Measurements from ENCODE around the gene MAP7. TPM values are rescaled to one million over a fixed set of nuclear protein-coding genes. Genes with fewer than 3 reads are reported as not detected.

The MAP7 gene
- total and polyA plus RNA-seq, 5 donors: 0.79 to 2.5 (median 1.6) TPM

DNA sequence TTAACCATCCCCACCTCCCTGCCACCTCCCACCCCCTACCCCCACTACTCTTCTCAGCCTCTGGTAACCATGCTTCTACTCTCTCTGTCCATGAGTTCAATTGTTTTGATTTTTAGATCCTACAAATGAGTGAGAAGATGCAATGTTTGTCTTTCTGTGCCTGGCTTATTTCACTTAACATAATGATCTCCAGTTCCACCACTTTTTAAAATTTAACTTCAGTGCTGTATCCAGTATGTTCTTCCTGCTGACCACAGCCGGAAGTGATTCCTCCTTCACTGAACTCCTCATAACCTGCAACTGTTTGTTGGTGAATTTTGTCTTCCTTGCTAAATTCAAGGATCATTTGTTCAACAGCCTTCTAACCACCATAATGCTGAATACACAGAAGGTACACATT, 3.9 kb downstream of the MAP7 start:
- DNase-seq: no peak
- 83% methylated on average over 1 of the region's 1 CpG for WGBS
- intact Hi-C loops (cut with DNase I): no loop called here

DNA sequence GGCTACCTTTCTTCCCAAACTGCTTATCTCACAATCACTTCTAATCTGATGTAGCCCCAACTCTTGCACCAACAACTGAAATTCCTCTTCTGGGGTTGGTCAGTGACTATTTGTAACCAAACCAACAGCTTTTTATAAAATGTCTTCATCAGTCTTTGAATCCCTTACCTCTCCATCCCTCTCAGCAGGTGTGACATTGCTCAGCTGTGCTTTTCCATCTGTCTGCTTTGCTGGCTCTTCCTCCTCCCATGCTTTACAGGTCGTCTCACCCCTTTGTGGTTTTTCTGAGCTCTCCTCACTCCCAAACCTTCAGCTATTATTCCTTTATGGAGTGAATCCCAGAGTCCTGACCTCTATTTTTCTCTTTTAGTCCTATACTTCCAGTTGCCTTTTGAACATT, 5.9 kb downstream of the MAP7 start:
- Histone ChIP-seq H3K4me1 (ENCODE audit: control insufficient read depth, insufficient read depth, low read length) (no peaks in the 10 kb centered on the region), H3K27me3 (ENCODE audit: control insufficient read depth, insufficient read depth) (no peaks in the 10 kb centered on the region), H3K27ac (ENCODE audit: low read length) (no peak overlapping the region), H3K4me3 (ENCODE audit: low read length) (no peak overlapping the region), H3K9me3 (ENCODE audit: control insufficient read depth, low read length) (no peaks in the 10 kb centered on the region)
- WGBS: 31% methylated on average over 1 of the region's 1 CpG
- ATAC-seq (no peak), DNase-seq (no peak)
- intact Hi-C loops (cut with DNase I): no loop called here

More for the DNA sequence above, 3.9 kb downstream of the MAP7 start:
- Histone ChIP-seq H3K4me1 (ENCODE audit: control insufficient read depth, insufficient read depth, low read length) (peaks cover 2% of the 10 kb centered on the region), H3K27me3 (ENCODE audit: control insufficient read depth, insufficient read depth) (no peaks in the 10 kb centered on the region), H3K9me3 (ENCODE audit: control insufficient read depth, low read length) (no peaks in the 10 kb centered on the region), H3K27ac (ENCODE audit: low read length) (no peak overlapping the region), H3K4me3 (ENCODE audit: low read length) (no peak overlapping the region)
- no peak for ATAC-seq

DNA sequence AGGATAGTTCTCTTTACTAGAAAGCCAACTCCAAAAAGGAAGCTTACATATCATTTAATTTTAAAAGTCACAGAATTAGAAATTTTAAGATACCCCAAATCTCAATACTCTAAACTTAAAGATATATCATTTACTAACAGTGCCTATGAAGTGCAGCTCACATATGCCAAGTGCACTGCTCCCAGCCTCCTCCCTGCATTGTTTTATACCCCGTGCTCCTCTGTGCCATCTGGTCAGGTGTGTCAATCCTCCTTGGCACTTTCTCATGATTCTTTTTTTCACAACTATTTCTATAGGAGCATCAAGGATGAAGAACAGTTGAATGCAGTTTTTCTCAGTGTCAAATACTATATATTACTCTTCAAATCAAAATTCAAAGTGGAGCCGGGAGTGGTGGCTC, 8.8 kb downstream of the MAP7 start:
- H3K4me3 ChIP-seq (ENCODE audit: low read length): no peak overlapping the region
- no peaks in the 10 kb centered on the region for H3K27me3 ChIP-seq (ENCODE audit: control insufficient read depth, insufficient read depth)
- ATAC-seq: no peak
- intact Hi-C loops (cut with DNase I): no loop called here
- H3K4me1 ChIP-seq (ENCODE audit: control insufficient read depth, insufficient read depth, low read length): no peaks in the 10 kb centered on the region
- DNase-seq: no peak
- H3K27ac ChIP-seq (ENCODE audit: low read length): no peak overlapping the region
- WGBS: 91% methylated on average over 2 of the region's 2 CpGs
- no peaks in the 10 kb centered on the region for H3K9me3 ChIP-seq (ENCODE audit: control insufficient read depth, low read length)

DNA sequence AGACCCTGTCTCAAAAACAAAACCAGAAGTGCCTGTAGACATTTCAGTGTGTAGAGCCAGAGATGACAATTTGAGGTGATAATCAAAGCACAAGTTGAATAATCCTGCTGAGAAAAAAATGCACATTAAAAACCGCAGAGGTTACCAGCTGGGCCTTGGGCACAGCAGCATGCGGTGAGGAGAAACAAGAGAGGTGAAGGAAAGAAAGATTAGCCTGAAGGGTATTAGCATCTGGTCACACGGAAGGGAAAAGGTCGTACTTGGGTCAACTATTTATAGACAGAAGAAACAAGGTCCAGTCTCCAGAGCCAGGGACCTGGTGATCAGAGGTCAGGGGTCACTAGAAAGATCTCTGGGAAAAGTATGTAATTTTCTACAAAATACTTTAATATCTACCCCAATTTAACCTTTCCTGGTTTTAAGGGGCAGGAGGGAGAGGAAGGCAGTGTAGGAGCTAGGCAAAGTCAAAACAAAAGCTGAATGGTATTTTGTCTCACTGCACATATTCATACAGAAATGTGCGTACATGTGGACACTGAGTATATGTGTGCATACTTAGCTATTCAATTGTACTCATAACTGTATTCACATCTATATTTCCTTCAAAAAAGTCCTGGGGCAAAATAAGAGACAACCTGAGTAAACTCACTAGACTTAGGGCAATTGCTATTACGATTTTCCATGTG, 10.1 kb downstream of the MAP7 start:
- 66% methylated on average over 6 of the region's 6 CpGs for WGBS

DNA sequence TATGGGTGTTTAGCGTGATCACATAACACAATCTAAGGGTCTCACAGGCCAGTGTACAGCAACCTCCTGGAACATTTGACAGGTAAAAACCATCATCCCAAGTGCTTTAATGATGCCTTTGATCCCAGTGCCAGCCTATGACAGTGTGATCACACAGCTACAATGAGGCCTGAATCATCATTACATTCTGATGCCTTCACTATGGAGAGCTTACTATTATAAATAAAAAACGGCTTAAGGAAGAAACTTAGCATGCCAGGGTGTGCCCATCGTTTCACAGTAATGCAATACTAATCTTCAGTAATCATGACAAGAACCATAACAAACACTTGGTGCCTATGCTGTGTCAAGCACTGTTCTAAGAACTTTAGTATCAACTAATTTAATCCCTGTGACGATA, 11.4 kb downstream of the MAP7 start:
- Histone ChIP-seq H3K27me3 (ENCODE audit: control insufficient read depth, insufficient read depth) (no peaks in the 10 kb centered on the region), H3K4me3 (ENCODE audit: low read length) (no peak overlapping the region), H3K4me1 (ENCODE audit: control insufficient read depth, insufficient read depth, low read length) (no peaks in the 10 kb centered on the region), H3K9me3 (ENCODE audit: control insufficient read depth, low read length) (no peaks in the 10 kb centered on the region), H3K27ac (ENCODE audit: low read length) (no peak overlapping the region)
- intact Hi-C loops (cut with DNase I): no loop called here
- DNase-seq (no peak), ATAC-seq (no peak)
- 81% methylated on average over 4 of the region's 4 CpGs for WGBS

More for the DNA sequence above, 10.1 kb downstream of the MAP7 start:
- H3K27ac ChIP-seq (ENCODE audit: low read length): no peak overlapping the region
- no peak for DNase-seq
- H3K4me3 ChIP-seq (ENCODE audit: low read length): no peak overlapping the region
- ATAC-seq: no peak
- no peaks in the 10 kb centered on the region for H3K27me3 ChIP-seq (ENCODE audit: control insufficient read depth, insufficient read depth)
- H3K9me3 ChIP-seq (ENCODE audit: control insufficient read depth, low read length): no peaks in the 10 kb centered on the region
- H3K4me1 ChIP-seq (ENCODE audit: control insufficient read depth, insufficient read depth, low read length): no peaks in the 10 kb centered on the region
- intact Hi-C loops (cut with DNase I): no loop called here

DNA sequence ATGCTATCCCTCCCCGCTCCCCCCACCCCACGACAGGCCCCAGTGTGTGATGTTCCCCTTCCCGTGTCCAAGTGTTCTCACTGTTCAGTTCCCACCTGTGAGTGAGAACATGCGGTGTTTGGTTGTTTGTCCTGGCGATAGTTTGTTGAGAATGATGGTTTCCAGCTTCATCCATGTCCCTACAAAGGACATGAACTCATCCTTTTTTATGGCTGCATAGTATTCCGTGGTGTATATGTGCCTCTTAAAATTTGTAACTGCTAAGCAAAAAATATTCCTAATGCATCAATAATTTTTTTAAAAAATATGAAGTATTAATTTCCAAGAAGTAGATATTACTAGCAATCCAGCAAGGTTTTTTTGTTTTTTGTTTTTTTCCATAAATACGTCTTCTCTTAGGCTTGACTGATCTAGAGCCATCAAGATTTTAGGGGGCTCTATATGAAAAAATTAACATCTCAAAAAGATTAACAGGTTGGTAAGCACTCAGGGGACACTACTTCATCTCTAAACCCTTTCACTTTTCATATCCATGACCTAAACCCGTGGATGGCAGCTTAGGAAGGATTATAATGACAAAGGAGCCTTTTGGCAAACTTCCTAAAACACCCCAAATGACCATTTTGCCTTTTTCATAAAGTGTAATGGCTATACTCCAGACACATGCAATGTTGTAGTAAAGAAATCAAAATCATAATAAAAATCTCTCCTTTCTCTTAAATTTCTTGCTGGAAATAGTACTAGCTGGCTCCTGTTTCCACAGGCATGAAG, 14.2 kb downstream of the MAP7 start:
- intact Hi-C loops (cut with DNase I): no loop called here
- Histone ChIP-seq H3K4me3 (ENCODE audit: low read length) (no peak overlapping the region), H3K27me3 (ENCODE audit: control insufficient read depth, insufficient read depth) (no peaks in the 10 kb centered on the region), H3K9me3 (ENCODE audit: control insufficient read depth, low read length) (no peaks in the 10 kb centered on the region), H3K27ac (ENCODE audit: low read length) (no peak overlapping the region), H3K4me1 (ENCODE audit: control insufficient read depth, insufficient read depth, low read length) (no peaks in the 10 kb centered on the region)
- no peak for ATAC-seq
- WGBS: 91% methylated on average over 8 of the region's 8 CpGs
- no peak for DNase-seq

DNA sequence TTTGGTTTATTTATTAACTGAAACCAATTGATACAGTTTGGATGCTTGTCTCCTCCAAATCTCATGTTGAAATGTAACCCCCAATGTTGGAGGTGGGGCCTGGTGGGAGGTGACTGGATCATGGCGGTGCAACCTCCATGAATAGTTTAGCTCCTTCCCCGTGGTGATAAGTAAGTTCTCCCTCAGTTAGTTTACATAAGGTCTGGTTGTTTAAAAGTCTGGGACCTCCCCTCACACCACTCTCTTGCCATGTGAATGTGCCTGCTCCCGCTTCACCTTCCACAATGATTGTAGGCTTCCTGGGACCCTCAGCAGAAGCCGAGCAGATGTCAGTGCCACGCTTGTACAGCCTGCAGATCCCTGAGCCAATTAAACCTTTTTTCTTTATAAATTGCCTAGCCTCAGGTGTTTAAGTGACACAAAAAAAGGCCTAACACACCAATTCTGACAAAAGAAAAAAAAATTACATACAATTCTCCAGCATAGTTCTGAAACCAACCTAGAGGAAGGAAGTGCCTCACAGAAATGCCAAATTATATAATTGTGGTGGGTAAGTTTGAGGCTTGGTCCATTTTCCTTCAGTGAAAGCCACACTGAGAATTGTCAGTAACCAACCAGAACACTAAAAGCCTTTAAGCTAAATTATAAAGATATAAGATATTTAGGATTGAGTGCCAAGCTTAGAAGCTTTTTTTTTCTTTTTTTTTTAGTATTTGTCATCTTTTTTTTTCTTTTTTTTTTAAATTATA, 15.0 kb downstream of the MAP7 start:
- H3K4me3 ChIP-seq (ENCODE audit: low read length): no peak overlapping the region
- DNase-seq (no peak), ATAC-seq (no peak)
- H3K27me3 ChIP-seq (ENCODE audit: control insufficient read depth, insufficient read depth): peaks cover 3% of the 10 kb centered on the region
- intact Hi-C loops (cut with DNase I): no loop called here
- no peaks in the 10 kb centered on the region for H3K4me1 ChIP-seq (ENCODE audit: control insufficient read depth, insufficient read depth, low read length)
- no peak overlapping the region for H3K27ac ChIP-seq (ENCODE audit: low read length)
- no peaks in the 10 kb centered on the region for H3K9me3 ChIP-seq (ENCODE audit: control insufficient read depth, low read length)
- WGBS: 54% methylated on average over 5 of the region's 5 CpGs

DNA sequence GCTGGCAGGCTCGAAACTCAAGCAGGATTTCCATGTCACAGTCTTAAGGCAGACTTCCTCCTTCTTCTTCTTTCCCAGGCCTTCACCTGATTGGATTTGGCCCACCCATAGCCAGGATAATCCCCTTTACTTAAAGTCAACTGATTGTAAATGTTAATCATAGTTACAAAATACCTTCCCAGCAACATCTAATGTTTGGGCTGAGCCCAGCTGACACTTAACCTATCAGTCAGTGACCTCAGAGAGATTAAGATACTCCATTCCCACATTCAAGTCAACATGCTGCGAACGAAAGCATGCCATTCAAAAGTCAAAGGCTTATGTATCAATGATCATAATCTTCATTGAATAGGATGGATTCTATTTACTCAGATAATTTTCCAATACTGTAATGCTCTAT, 16.0 kb downstream of the MAP7 start:
- ATAC-seq (no peak), DNase-seq (no peak)
- H3K27ac ChIP-seq (ENCODE audit: low read length): no peak overlapping the region
- H3K4me1 ChIP-seq (ENCODE audit: control insufficient read depth, insufficient read depth, low read length): no peaks in the 10 kb centered on the region
- H3K9me3 ChIP-seq (ENCODE audit: control insufficient read depth, low read length): no peaks in the 10 kb centered on the region
- H3K4me3 ChIP-seq (ENCODE audit: low read length): no peak overlapping the region
- intact Hi-C loops (cut with DNase I): no loop called here
- 81% methylated on average over 3 of the region's 3 CpGs for WGBS
- H3K27me3 ChIP-seq (ENCODE audit: control insufficient read depth, insufficient read depth): peaks cover 3% of the 10 kb centered on the region

DNA sequence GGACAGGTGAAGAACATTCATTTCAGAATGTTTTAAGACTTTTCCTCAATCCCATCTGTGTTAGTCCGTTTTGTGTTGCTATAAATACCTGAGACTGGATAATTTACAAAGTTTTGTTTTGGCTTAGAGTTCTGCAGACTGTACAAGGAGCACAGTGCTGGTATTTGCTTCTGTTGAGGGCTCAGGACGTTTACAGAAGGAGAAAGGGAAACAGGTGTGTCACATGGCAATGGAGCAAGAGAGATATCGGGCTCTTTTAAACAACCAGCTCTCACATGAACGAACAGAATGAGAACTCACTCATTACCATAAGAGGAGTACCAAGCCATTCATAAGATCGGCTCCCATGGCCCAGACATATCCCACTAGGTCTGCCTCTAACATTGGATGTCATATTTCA, 16.7 kb downstream of the MAP7 start:
- no peak for DNase-seq
- H3K9me3 ChIP-seq (ENCODE audit: control insufficient read depth, low read length): no peaks in the 10 kb centered on the region
- H3K4me3 ChIP-seq (ENCODE audit: low read length): no peak overlapping the region
- intact Hi-C loops (cut with DNase I): no loop called here
- no peak for ATAC-seq
- no peaks in the 10 kb centered on the region for H3K4me1 ChIP-seq (ENCODE audit: control insufficient read depth, insufficient read depth, low read length)
- H3K27me3 ChIP-seq (ENCODE audit: control insufficient read depth, insufficient read depth): peaks cover 3% of the 10 kb centered on the region
- H3K27ac ChIP-seq (ENCODE audit: low read length): no peak overlapping the region
- 67% methylated on average over 5 of the region's 5 CpGs for WGBS

DNA sequence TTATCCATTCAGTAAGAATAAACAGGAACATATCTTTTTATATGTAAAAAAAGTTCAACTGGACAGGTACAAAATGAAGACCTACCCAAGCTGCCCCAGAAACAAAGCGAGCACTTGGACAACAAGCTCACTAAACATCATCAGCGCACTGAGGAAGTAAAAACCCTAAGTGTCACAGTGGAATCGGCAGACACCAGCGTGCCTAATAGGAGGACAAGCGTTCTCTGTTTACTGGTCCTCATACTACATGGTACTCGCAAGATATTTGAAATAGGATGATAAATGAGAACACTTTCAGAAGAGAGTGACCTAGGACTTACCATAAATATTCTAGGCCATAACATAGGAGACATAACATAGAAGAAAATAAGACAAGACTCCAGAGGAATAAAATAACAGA, 18.2 kb downstream of the MAP7 start:
- no peak for ATAC-seq

DNA sequence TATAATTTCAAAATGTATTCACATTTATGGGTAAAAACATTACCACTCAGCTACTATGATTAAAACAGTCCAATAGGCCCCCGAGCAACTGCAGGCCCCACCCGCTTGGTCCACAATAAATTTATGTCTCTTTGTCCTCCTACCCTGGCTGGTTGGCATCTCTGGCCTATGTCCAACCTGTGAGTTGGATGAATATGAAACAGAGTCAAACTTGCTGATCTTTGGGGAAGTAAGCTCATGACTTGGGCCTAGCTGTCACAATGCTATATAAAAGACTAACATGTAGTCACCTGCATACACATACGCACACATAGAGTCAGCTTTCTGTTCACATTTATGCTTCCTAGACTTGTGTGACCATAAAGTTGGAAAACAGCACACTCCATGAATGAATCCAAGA, 20.5 kb downstream of the MAP7 start:
- Histone ChIP-seq H3K9me3 (ENCODE audit: control insufficient read depth, low read length) (no peaks in the 10 kb centered on the region), H3K4me1 (ENCODE audit: control insufficient read depth, insufficient read depth, low read length) (no peaks in the 10 kb centered on the region)

More for the DNA sequence above, 18.2 kb downstream of the MAP7 start:
- intact Hi-C loops (cut with DNase I): no loop called here
- Histone ChIP-seq H3K27ac (ENCODE audit: low read length) (no peak overlapping the region), H3K9me3 (ENCODE audit: control insufficient read depth, low read length) (no peaks in the 10 kb centered on the region), H3K4me1 (ENCODE audit: control insufficient read depth, insufficient read depth, low read length) (no peaks in the 10 kb centered on the region), H3K27me3 (ENCODE audit: control insufficient read depth, insufficient read depth) (peaks cover 3% of the 10 kb centered on the region), H3K4me3 (ENCODE audit: low read length) (no peak overlapping the region)
- WGBS: 87% methylated on average over 6 of the region's 6 CpGs
- no peak for DNase-seq

More for the DNA sequence above, 20.5 kb downstream of the MAP7 start:
- Histone ChIP-seq H3K4me3 (ENCODE audit: low read length) (no peak overlapping the region), H3K27ac (ENCODE audit: low read length) (no peak overlapping the region), H3K27me3 (ENCODE audit: control insufficient read depth, insufficient read depth) (peaks cover 3% of the 10 kb centered on the region)
- DNase-seq (no peak), ATAC-seq (no peak)
- WGBS: 94% methylated on average over 3 of the region's 3 CpGs
- intact Hi-C loops (cut with DNase I): no loop called here

Measured in right cardiac atrium (tissue), 5 donors.